Endothelial cell of umbilical vein (primary cell): ENCODE data around the gene MSH3. TPM values are rescaled to one million over a fixed set of nuclear protein-coding genes. Genes with fewer than 3 reads are reported as not detected.

Experiments
- BruUV-seq: library from RNA; stranded (reverse); fragments of 400-500 nt; replicated peaks from 2 replicates; lab custom pipeline; 2021; lab: Mats Ljungman, UMichigan
- CTCF ChIA-PET: fragments of 300-600, 350-600 bp; sonication (Branson Sonifier 250); formaldehyde crosslinking; loops from one replicate; lab custom pipeline; 2021; ENCODE audit warnings: antibody characterized with exemption, inconsistent platforms; lab: Charles Lee
- POLR2A ChIA-PET: fragments of 300-600, 350-600 bp; sonication (Branson Sonifier 250); formaldehyde crosslinking; loops from one replicate; lab custom pipeline; 2021; ENCODE audit warnings: antibody characterized with exemption, inconsistent platforms; lab: Charles Lee
- DNase-seq: peaks from one replicate; pipeline ENCODE4 v3.0.0-alpha.2; 2011; ENCODE audit warnings: low read depth, low spot score
- FAIRE-seq: peaks from 2 replicates; lab custom pipeline; 2011; peaks lifted over from hg19 to GRCh38; lab: Jason Lieb, UNC
- H2AFZ ChIP-seq: 2 replicates; pipeline ENCODE4 v1.6.0; 2012; ENCODE audit warnings: low read depth, low read length, control low read depth, inconsistent platforms
- H3K27ac ChIP-seq: 2 replicates; pipeline ENCODE4 v1.5.1; 2011; ENCODE audit warnings: low read depth, mild to moderate bottlenecking, control low read depth, low read length, moderate library complexity; ENCODE audit not compliant: insufficient read depth
- H3K27me3 ChIP-seq, 2 experiments: 2 replicates each; pipeline versions ENCODE4 v1.6.0 to v1.6.1; 2011; ENCODE audit warnings: low read length in 2 of 2, mixed read lengths in 1 of 2; ENCODE audit not compliant: control insufficient read depth in 2 of 2, insufficient read depth in 2 of 2
- H3K36me3 ChIP-seq, 2 experiments: 2 replicates in 1 of 2; 3 replicates in 1 of 2; pipeline ENCODE4 v1.5.1; 2011; ENCODE audit warnings: low read length in 2 of 2, mild to moderate bottlenecking in 1 of 2, moderate library complexity in 1 of 2; ENCODE audit not compliant: control insufficient read depth in 2 of 2, insufficient read depth in 2 of 2; ENCODE audit errors: extremely low read depth in 1 of 2
- H3K4me1 ChIP-seq: 3 replicates; pipeline ENCODE4 v1.5.1; 2011; ENCODE audit warnings: mild to moderate bottlenecking, low read length; ENCODE audit not compliant: control insufficient read depth, insufficient read depth; ENCODE audit errors: extremely low read depth
- H3K4me2 ChIP-seq: 2 replicates; pipeline ENCODE4 v1.6.1; 2011; ENCODE audit warnings: low read length, control low read depth, mixed read lengths; ENCODE audit not compliant: insufficient read depth
- H3K4me3 ChIP-seq, 3 experiments: fragments of 200-600 bp in 1 of 3; sonication (generic), shearing (Covaris generic) in 1 of 3; replicated peaks in 1 of 3; 2 replicates each; pipeline ENCODE4 v1.5.1; 2011 to 2016; ENCODE audit warnings: control low read depth in 3 of 3, low read length in 3 of 3, mild to moderate bottlenecking in 2 of 3, inconsistent platforms in 1 of 3, low read depth in 1 of 3, moderate library complexity in 1 of 3; ENCODE audit not compliant: insufficient read depth in 1 of 3
- H3K79me2 ChIP-seq: 2 replicates; pipeline ENCODE4 v1.6.0; 2012; ENCODE audit warnings: low read length, inconsistent platforms; ENCODE audit not compliant: control insufficient read depth, insufficient read depth
- H3K9ac ChIP-seq: replicated peaks from 2 replicates; pipeline ENCODE3; 2011; ENCODE audit warnings: low read length, control low read depth; ENCODE audit not compliant: insufficient read depth; ENCODE audit errors: extremely low read depth
- H3K9me1 ChIP-seq: replicated peaks from 3 replicates; pipeline ENCODE4 v1.6.0; 2011; ENCODE audit warnings: mild to moderate bottlenecking, low read length; ENCODE audit not compliant: control insufficient read depth, insufficient read depth; ENCODE audit errors: extremely low read depth
- H3K9me3 ChIP-seq: replicated peaks from 2 replicates; pipeline ENCODE4 v1.5.1; 2012; ENCODE audit warnings: low read length, inconsistent platforms; ENCODE audit not compliant: control insufficient read depth, insufficient read depth
- H4K20me1 ChIP-seq: replicated peaks from 2 replicates; pipeline ENCODE3; 2011; ENCODE audit warnings: mild to moderate bottlenecking, low read length; ENCODE audit not compliant: control insufficient read depth, insufficient read depth; ENCODE audit errors: extremely low read depth
- FOS ChIP-seq: IDR thresholded peaks from 2 replicates; pipeline ENCODE4 v1.6.1; 2011; ENCODE audit warnings: mild to moderate bottlenecking, low read length, moderate library complexity, borderline replicate concordance; ENCODE audit not compliant: insufficient read depth
- GATA2 ChIP-seq: IDR thresholded peaks from 2 replicates; pipeline ENCODE4 v1.7.0; 2011; ENCODE audit warnings: low read depth, mild to moderate bottlenecking, moderate library complexity, mixed read lengths, low read length; ENCODE audit not compliant: insufficient read length, insufficient read depth
- JUN ChIP-seq: IDR thresholded peaks from 2 replicates; pipeline ENCODE4 v1.6.1; 2011; ENCODE audit warnings: borderline replicate concordance, low read depth; ENCODE audit not compliant: insufficient read length, insufficient read depth
- MYC ChIP-seq: IDR thresholded peaks from one replicate; pipeline ENCODE4 v1.6.1; 2011; ENCODE audit warnings: mild to moderate bottlenecking, low read depth, low read length
- POLR2A ChIP-seq: IDR thresholded peaks from 2 replicates; pipeline ENCODE4 v1.6.1; 2012; ENCODE audit warnings: low read depth, mild to moderate bottlenecking, control low read depth, low read length
- POLR2AphosphoS5 ChIP-seq: IDR thresholded peaks from 2 replicates; pipeline ENCODE4 v1.6.1; 2012; ENCODE audit warnings: low read depth, mild to moderate bottlenecking, control low read depth, low read length, moderate library complexity; ENCODE audit not compliant: insufficient read depth
- dilution Hi-C: fragments of 300-500 bp; cut with MboI; formaldehyde crosslinking; loops from one replicate; pipeline ENCODE4 v1.15.0; 2019; ENCODE audit warnings: low sequenced_read_pairs; ENCODE audit not compliant: extremely low pct_ligation_motif_present
- intact Hi-C: fragments of 100-400 bp; cut with micrococcal nuclease; formaldehyde crosslinking; loops from one replicate; pipeline ENCODE4 v1.10.0; 2022
- polyA plus RNA-seq, 4 experiments: library from polyadenylated mRNA; depleted of rRNA in 3 of 4; stranded (reverse) in 3 of 4; unstranded in 1 of 4; fragments of >200 nt; gene quantifications; 2 replicates each; pipeline versions ENCODE4 v1.2.1 to v1.2.3, GENCODE V29; 2011 to 2012; ENCODE audit warnings: missing spikeins in 1 of 4
- total RNA-seq: library from RNA; stranded (reverse); gene quantifications from 2 replicates; pipeline ENCODE4 v1.2.3, GENCODE V29; 2021
- TF ChIP-seq, protein P1 (sequence below), 2 donors: IDR thresholded peaks; 1 replicate in 1 of 2; 2 replicates in 1 of 2; pipeline ENCODE4 v1.5.1; 2011; ENCODE audit warnings: low read length in 2 of 2, mild to moderate bottlenecking in 2 of 2, moderate library complexity in 2 of 2, control low read depth in 1 of 2, inconsistent platforms in 1 of 2, low read depth in 1 of 2; ENCODE audit not compliant: insufficient read depth in 1 of 2; ENCODE audit errors: extremely low read depth in 1 of 2

Gene MSH3
- total and polyA plus RNA-seq, 2 donors (not counting 3 experiments of a cell fraction or from before 2014, with no cell fraction given) = 2.0 to 13.0 TPM

GRCh38 chr5:80701597-80701996 is 47.1 kb downstream of the MSH3 start:
- Histone ChIP-seq H2AFZ (no peak overlapping the region), H3K4me2 (no peak overlapping the region), H3K79me2 (no peaks in the 10 kb centered on the region), H3K9me3 (no peaks in the 10 kb centered on the region), H3K27ac (no peak overlapping the region), H3K36me3 (no peaks in the 10 kb centered on the region), H3K4me1 (no peaks in the 10 kb centered on the region), H3K4me3 (no peak overlapping the region), H3K27me3 (no peaks in the 10 kb centered on the region), H3K9me1 (no peaks in the 10 kb centered on the region), H4K20me1 (no peaks in the 10 kb centered on the region), H3K9ac (no peak overlapping the region)
- FAIRE-seq = no peak
- peak; percentile 49 for DNase-seq
- CTCF ChIA-PET = interaction anchor here (0.8 kb wide), 1 partner anchor 21 kb away, joined by 3 read pairs; no protein-coding TSS in a partner anchor
- intact Hi-C loops = no loop called here
- BruUV-seq = no TSS peak
- POLR2A ChIA-PET = no interaction called here
- TF ChIP-seq GATA2 (no peak), FOS (no peak), POLR2A (no peak), MYC (no peak), JUN (no peak), POLR2AphosphoS5 (no peak)
- TF ChIP-seq, protein P1, sequence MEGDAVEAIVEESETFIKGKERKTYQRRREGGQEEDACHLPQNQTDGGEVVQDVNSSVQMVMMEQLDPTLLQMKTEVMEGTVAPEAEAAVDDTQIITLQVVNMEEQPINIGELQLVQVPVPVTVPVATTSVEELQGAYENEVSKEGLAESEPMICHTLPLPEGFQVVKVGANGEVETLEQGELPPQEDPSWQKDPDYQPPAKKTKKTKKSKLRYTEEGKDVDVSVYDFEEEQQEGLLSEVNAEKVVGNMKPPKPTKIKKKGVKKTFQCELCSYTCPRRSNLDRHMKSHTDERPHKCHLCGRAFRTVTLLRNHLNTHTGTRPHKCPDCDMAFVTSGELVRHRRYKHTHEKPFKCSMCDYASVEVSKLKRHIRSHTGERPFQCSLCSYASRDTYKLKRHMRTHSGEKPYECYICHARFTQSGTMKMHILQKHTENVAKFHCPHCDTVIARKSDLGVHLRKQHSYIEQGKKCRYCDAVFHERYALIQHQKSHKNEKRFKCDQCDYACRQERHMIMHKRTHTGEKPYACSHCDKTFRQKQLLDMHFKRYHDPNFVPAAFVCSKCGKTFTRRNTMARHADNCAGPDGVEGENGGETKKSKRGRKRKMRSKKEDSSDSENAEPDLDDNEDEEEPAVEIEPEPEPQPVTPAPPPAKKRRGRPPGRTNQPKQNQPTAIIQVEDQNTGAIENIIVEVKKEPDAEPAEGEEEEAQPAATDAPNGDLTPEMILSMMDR (IDR thresholded peaks at IDR 0.05; ENCODE audit: extremely low read depth in 1 of 2, insufficient read depth in 1 of 2, low read depth in 1 of 2, low read length in 2 of 2) = no peak
- dilution Hi-C loops = no loop called here
